ENCODE results near the gene PAPSS1. TPM values are rescaled to one million over a fixed set of nuclear protein-coding genes. Genes with fewer than 3 reads are reported as not detected.

The PAPSS1 gene
- polyA plus RNA-seq, 1 experiment, result 95.5 TPM

DNA sequence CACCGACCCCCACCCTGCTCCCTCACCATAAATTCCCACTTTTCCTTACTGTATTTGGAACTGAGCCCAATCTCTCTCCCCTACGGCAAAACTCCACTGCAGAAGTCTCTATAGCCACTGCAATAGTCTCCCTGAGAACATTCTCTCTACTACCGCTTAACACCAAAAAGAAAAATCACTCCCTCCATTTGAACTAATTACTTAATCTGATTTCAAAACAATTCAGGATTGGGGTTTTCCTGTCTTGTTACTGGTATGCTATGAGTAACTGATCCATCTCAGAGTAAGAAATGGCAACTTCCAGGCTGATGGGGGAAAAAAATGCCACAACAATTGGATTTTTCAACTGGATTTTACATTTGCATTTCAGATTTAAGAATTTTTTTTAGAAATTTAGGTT lies 5.8 kb downstream of the PAPSS1 start:
- no peak for DNase-seq (ENCODE audit: low read depth, low spot score)
- no peak overlapping the region for H3K4me3 ChIP-seq (ENCODE audit: low read depth, low read length)
- no peaks in the 10 kb centered on the region for H3K9me3 ChIP-seq (ENCODE audit: control insufficient read depth, insufficient read depth, low read length)

DNA sequence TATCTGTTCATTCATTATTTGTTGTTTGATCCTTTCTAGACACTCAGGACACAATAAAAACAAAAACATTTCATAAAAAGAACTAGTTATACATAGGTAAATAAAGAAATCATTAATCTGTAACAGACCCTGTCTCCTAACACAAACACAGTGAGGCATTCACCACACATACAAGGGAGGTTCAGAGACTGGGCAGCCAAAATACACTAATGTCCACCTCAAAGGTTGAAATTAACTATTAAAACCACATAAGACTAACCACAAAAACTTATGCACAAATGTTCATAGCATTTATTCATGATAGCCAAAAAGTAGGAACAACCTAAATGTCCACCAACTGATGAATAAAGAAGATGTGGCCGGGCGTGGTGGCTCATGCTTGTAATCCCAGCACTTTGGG lies 7.8 kb downstream of the PAPSS1 start:
- Histone ChIP-seq H3K4me3 (ENCODE audit: low read depth, low read length) (no peak overlapping the region), H3K27me3 (ENCODE audit: control insufficient read depth, insufficient read depth, low read length) (no peaks in the 10 kb centered on the region), H3K9me3 (ENCODE audit: control insufficient read depth, insufficient read depth, low read length) (peaks cover 2% of the 10 kb centered on the region), H3K27ac (ENCODE audit: low read depth, low read length) (no peak overlapping the region)
- TF ChIP-seq, protein P1, sequence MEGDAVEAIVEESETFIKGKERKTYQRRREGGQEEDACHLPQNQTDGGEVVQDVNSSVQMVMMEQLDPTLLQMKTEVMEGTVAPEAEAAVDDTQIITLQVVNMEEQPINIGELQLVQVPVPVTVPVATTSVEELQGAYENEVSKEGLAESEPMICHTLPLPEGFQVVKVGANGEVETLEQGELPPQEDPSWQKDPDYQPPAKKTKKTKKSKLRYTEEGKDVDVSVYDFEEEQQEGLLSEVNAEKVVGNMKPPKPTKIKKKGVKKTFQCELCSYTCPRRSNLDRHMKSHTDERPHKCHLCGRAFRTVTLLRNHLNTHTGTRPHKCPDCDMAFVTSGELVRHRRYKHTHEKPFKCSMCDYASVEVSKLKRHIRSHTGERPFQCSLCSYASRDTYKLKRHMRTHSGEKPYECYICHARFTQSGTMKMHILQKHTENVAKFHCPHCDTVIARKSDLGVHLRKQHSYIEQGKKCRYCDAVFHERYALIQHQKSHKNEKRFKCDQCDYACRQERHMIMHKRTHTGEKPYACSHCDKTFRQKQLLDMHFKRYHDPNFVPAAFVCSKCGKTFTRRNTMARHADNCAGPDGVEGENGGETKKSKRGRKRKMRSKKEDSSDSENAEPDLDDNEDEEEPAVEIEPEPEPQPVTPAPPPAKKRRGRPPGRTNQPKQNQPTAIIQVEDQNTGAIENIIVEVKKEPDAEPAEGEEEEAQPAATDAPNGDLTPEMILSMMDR (IDR thresholded peaks at IDR 0.05; ENCODE audit: low read depth, low read length), result no peak
- POLR2A ChIA-PET, result no interaction called here
- CTCF ChIA-PET, result no interaction called here
- no peak for DNase-seq (ENCODE audit: low read depth, low spot score)

More for the DNA sequence above, 5.8 kb downstream of the PAPSS1 start:
- Histone ChIP-seq H3K27me3 (ENCODE audit: control insufficient read depth, insufficient read depth, low read length) (no peaks in the 10 kb centered on the region), H3K27ac (ENCODE audit: low read depth, low read length) (no peak overlapping the region)
- TF ChIP-seq, protein P1 (IDR thresholded peaks at IDR 0.05; ENCODE audit: low read depth, low read length), result no peak
- ChIA-PET POLR2A (no interaction called here), CTCF (interaction anchor here (1.2 kb wide), 1 partner anchor 49 kb away, joined by 3 read pairs; no protein-coding TSS in a partner anchor)

DNA sequence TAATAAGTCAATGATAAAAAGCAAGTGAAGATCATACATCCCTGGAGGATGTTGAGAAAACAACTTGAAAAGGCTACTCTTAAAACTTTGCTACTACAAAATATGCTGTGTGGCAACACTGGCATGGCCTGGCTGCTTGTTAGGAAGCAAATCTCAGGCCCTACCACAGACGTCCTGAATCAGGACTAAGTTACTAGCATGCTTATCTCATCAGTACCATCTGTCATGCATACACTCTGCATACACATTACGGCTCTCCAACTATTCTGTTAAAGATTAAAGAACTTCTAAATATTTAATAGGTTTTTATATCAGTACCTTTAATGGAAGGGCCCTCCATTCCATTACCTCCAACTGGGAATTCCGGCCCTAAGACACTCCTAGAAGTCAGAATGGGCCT lies 8.2 kb downstream of the PAPSS1 start:
- ChIA-PET POLR2A (no interaction called here), CTCF (no interaction called here)
- peaks cover 6% of the 10 kb centered on the region for H3K9me3 ChIP-seq (ENCODE audit: control insufficient read depth, insufficient read depth, low read length)
- no peak overlapping the region for H3K4me3 ChIP-seq (ENCODE audit: low read depth, low read length)
- TF ChIP-seq, protein P1 (IDR thresholded peaks at IDR 0.05; ENCODE audit: low read depth, low read length), result no peak
- no peaks in the 10 kb centered on the region for H3K27me3 ChIP-seq (ENCODE audit: control insufficient read depth, insufficient read depth, low read length)
- DNase-seq (ENCODE audit: low read depth, low spot score), result no peak
- no peak overlapping the region for H3K27ac ChIP-seq (ENCODE audit: low read depth, low read length)

DNA sequence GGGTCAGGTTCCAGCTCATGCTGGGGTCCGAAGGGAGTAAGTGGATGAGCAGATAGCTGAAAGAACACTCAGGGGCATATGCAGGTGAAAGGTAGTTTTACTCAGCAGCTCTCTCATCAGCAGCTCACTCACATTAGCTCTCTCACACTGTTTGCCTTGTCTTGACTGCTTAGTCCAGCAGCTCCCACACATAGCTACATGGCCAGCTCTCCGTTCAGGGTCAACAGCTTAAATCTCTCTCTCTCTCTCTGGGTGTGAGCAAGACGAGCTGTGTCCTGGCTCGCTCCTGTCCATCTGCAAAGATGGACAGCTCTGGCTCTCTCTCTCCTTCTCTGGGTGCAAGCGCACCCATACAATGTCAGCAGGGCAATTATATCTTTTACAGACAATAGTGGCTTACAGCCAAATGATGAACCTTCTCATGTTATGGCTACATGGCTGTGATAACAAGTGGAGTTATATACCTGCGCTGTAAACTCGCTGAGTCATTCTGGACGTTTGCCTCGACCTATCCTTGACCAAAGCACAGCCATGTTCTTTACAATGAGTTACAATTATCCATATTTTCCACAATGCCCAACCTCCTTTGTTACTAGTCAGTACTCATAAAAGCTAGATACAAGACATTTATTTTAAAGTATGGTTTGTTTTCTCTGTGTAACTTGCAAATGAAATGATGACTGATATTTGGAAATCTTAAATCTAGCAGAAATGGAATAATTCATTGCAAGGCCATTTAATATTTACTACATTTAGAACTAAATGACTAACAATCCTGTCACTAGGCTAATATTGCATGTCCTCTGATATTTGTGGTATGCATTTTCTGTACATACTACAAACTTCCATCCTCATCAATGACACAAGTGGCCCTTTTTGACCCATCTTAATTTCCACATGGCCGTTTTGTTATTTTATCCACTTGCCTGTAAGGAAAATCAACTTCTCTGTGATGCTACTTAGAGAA lies 9.3 kb downstream of the PAPSS1 start:
- Histone ChIP-seq H3K27ac (ENCODE audit: low read depth, low read length) (no peak overlapping the region), H3K27me3 (ENCODE audit: control insufficient read depth, insufficient read depth, low read length) (no peaks in the 10 kb centered on the region), H3K4me3 (ENCODE audit: low read depth, low read length) (no peak overlapping the region), H3K9me3 (ENCODE audit: control insufficient read depth, insufficient read depth, low read length) (peaks cover 10% of the 10 kb centered on the region)
- no peak for DNase-seq (ENCODE audit: low read depth, low spot score)
- POLR2A ChIA-PET, result no interaction called here
- CTCF ChIA-PET, result no interaction called here
- TF ChIP-seq, protein P1 (IDR thresholded peaks at IDR 0.05; ENCODE audit: low read depth, low read length), result no peak

DNA sequence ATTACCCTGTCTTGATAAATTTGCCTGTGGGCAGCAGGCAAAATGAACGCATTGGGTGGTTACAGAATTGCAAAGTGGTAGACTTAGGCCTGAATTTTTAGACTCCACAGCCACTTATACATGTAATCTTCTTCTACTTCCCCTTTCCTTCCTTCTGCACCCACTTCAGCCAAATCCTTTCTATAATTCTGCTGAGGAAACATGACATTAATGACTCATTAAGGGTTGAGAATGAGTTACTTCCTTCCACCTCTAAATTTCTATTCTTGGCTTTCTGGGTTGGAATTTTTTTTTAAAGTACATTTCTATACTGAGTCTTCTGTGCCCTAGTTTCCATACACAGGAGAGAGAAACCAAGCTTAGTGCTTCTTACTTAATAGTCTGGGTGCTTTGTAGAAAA lies 10.1 kb downstream of the PAPSS1 start:
- ChIA-PET POLR2A (no interaction called here), CTCF (no interaction called here)
- Histone ChIP-seq H3K27ac (ENCODE audit: low read depth, low read length) (no peak overlapping the region), H3K9me3 (ENCODE audit: control insufficient read depth, insufficient read depth, low read length) (peaks cover 14% of the 10 kb centered on the region), H3K4me3 (ENCODE audit: low read depth, low read length) (no peak overlapping the region), H3K27me3 (ENCODE audit: control insufficient read depth, insufficient read depth, low read length) (no peaks in the 10 kb centered on the region)
- TF ChIP-seq, protein P1 (IDR thresholded peaks at IDR 0.05; ENCODE audit: low read depth, low read length), result no peak
- DNase-seq (ENCODE audit: low read depth, low spot score), result no peak
